ENCODE measurements around the gene HIGD1A. TPM values are rescaled to one million over a fixed set of nuclear protein-coding genes. Genes with fewer than 3 reads are reported as not detected.

HIGD1A gene
- polyA plus RNA-seq, 1 of the 3 experiments (the other 2 are of a cell fraction), result 72.1 TPM

GRCh38 chr3:42849017-42849416 lies 44.7 kb upstream of the HIGD1A start (continued):
- TF ChIP-seq CTCF (IDR thresholded peaks at IDR 0.05) (no peak), SMC3 (IDR thresholded peaks at IDR 0.05; ENCODE audit: low read depth, low read length) (no peak), NFIC (IDR thresholded peaks at IDR 0.05; ENCODE audit: borderline replicate concordance) (no peak), YY1 (IDR thresholded peaks at IDR 0.05; ENCODE audit: low read depth) (no peak), MAX (IDR thresholded peaks at IDR 0.05; ENCODE audit: low read depth) (no peak), IRF3 (IDR thresholded peaks at IDR 0.05; ENCODE audit: low read depth, low read length) (no peak), REST (IDR thresholded peaks at IDR 0.05; ENCODE audit: low read depth, low read length) (no peak), RCOR1 (IDR thresholded peaks at IDR 0.05; ENCODE audit: low read length) (no peak)

GRCh38 chr3:42847731-42848130 lies 43.4 kb upstream of the HIGD1A start:
- WGBS (ENCODE audit: low lambda C conversion rate), result 43% methylated on average over 4 of the region's 4 CpGs
- no peak overlapping the region for H3K9ac ChIP-seq
- no peaks in the 10 kb centered on the region for H4K20me1 ChIP-seq (ENCODE audit: insufficient read depth)
- POLR2A ChIA-PET, result interaction anchor here (0.6 kb wide), 1 partner anchor 34 kb away, joined by 3 read pairs; no protein-coding TSS in a partner anchor
- no peak overlapping the region for H2AFZ ChIP-seq (ENCODE audit: low read depth)
- H3K4me2 ChIP-seq, result no peak overlapping the region
- H3K27ac ChIP-seq (ENCODE audit: low read depth in 2 of 2, low read length in 1 of 2), result no peak overlapping the region
- H3K27me3 ChIP-seq (ENCODE audit: insufficient read depth), result no peaks in the 10 kb centered on the region; the same call in 1 of the 2 replicates
- H3K36me3 ChIP-seq (replicated peaks in 1 of 2; ENCODE audit: control insufficient read depth in 1 of 2, insufficient read depth in 2 of 2, low read length in 1 of 2), result no peaks in the 10 kb centered on the region
- H3F3A ChIP-seq (replicated peaks; ENCODE audit: insufficient read depth), result no peaks in the 10 kb centered on the region
- peaks cover 0 to 28% of the 10 kb centered on the region in 2 experiments; a peak in 1 of 4 replicates for H3K4me1 ChIP-seq (ENCODE audit: control insufficient read depth in 1 of 2, insufficient read depth in 2 of 2, low read depth in 1 of 2, low read length in 1 of 2)
- no peaks in the 10 kb centered on the region for H3K79me2 ChIP-seq (ENCODE audit: insufficient read depth)
- H3K9me2 ChIP-seq, result no peaks in the 10 kb centered on the region
- CTCF ChIA-PET, result interaction anchor here (1.4 to 3.3 kb wide), 3 partner anchors 8 to 33 kb away, joined by 8 to 11 read pairs (median 10); no protein-coding TSS in a partner anchor
- H3K4me3 ChIP-seq (ENCODE audit: low read depth in 2 of 2, low read length in 1 of 2), result no peak overlapping the region
- DNase-seq, result no peak
- TF ChIP-seq TCF12 (IDR thresholded peaks at IDR 0.05) (no peak), SIN3A (IDR thresholded peaks at IDR 0.05; ENCODE audit: borderline replicate concordance, low read depth, low read length) (no peak), ZBTB33 (IDR thresholded peaks at IDR 0.05; ENCODE audit: borderline replicate concordance, low read depth) (no peak), GATA2 (CRISPR knock-in tag; IDR thresholded peaks at IDR 0.05) (no peak), YY1 (IDR thresholded peaks at IDR 0.05; ENCODE audit: low read depth) (no peak), POLR2AphosphoS5 (IDR thresholded peaks at IDR 0.05; ENCODE audit: low read depth, low read length) (no peak), MXI1 (IDR thresholded peaks at IDR 0.05; ENCODE audit: low read depth, low read length) (no peak), MEF2A (IDR thresholded peaks at IDR 0.05; ENCODE audit: borderline replicate concordance, low read depth) (no peak), PBX3 (IDR thresholded peaks at IDR 0.05) (no peak), RAD21 (IDR thresholded peaks at IDR 0.05; ENCODE audit: low read length) (no peak)
- H3K9me3 ChIP-seq, result no peaks in the 10 kb centered on the region

All from SK-N-SH (cell line).